Measurements from ENCODE around the gene TXNDC5. TPM values are rescaled to one million over a fixed set of nuclear protein-coding genes. Genes with fewer than 3 reads are reported as not detected.

Gene TXNDC5
- total and polyA plus RNA-seq, 2 donors (not counting 3 experiments of a cell fraction or from before 2014, with no cell fraction given) = 1,665 to 2,629 TPM

- FAIRE-seq (no peak), DNase-seq (ENCODE audit: low read depth, low spot score) (no peak)
- H4K20me1 ChIP-seq (replicated peaks; ENCODE audit: control insufficient read depth, extremely low read depth, insufficient read depth, low read length) = no peaks in the 10 kb centered on the region
- intact Hi-C loops (cut with micrococcal nuclease) (no loop called here), dilution Hi-C loops (cut with MboI; ENCODE audit: extremely low pct_ligation_motif_present, low sequenced_read_pairs) (no loop called here)
- H3K36me3 ChIP-seq (ENCODE audit: control insufficient read depth in 2 of 2, extremely low read depth in 1 of 2, insufficient read depth in 2 of 2, low read length in 2 of 2) = no peaks in the 10 kb centered on the region
- no peaks in the 10 kb centered on the region for H3K9me1 ChIP-seq (replicated peaks; ENCODE audit: control insufficient read depth, extremely low read depth, insufficient read depth, low read length)
- TF ChIP-seq GATA2 (IDR thresholded peaks at IDR 0.05; ENCODE audit: insufficient read depth, insufficient read length, low read depth, low read length) = no peak
- no peak for TF ChIP-seq POLR2AphosphoS5 (IDR thresholded peaks at IDR 0.05; ENCODE audit: insufficient read depth, low read depth, low read length)
- no peak for TF ChIP-seq CTCF (IDR thresholded peaks at IDR 0.05; ENCODE audit: extremely low read depth in 1 of 2, insufficient read depth in 1 of 2, low read depth in 1 of 2, low read length in 2 of 2)
- TF ChIP-seq JUN (IDR thresholded peaks at IDR 0.05; ENCODE audit: borderline replicate concordance, insufficient read depth, insufficient read length, low read depth) = no peak
- no peak for TF ChIP-seq POLR2A (IDR thresholded peaks at IDR 0.05; ENCODE audit: low read depth, low read length)
- no peak for TF ChIP-seq MAX (IDR thresholded peaks at IDR 0.05; ENCODE audit: insufficient read depth, insufficient read length)
- TF ChIP-seq EZH2 (IDR thresholded peaks at IDR 0.05; ENCODE audit: borderline replicate concordance, low read depth, low read length, severe bottlenecking) = no peak
- TF ChIP-seq FOS (IDR thresholded peaks at IDR 0.05; ENCODE audit: borderline replicate concordance, insufficient read depth, low read length) = no peak
- no peak for TF ChIP-seq MYC (IDR thresholded peaks at IDR 0.05; ENCODE audit: low read depth, low read length)
- no peak overlapping the region for H2AFZ ChIP-seq (ENCODE audit: low read depth, low read length)
- H3K9me3 ChIP-seq (replicated peaks; ENCODE audit: control insufficient read depth, insufficient read depth, low read length) = no peaks in the 10 kb centered on the region
- no peaks in the 10 kb centered on the region for H3K27me3 ChIP-seq (ENCODE audit: control insufficient read depth in 2 of 2, insufficient read depth in 2 of 2, low read length in 2 of 2)
- peaks cover 37% of the 10 kb centered on the region for H3K4me1 ChIP-seq (ENCODE audit: control insufficient read depth, extremely low read depth, insufficient read depth, low read length)
- H3K27ac ChIP-seq (ENCODE audit: insufficient read depth, low read depth, low read length) = no peak overlapping the region
- H3K79me2 ChIP-seq (ENCODE audit: control insufficient read depth, insufficient read depth, low read length) = no peaks in the 10 kb centered on the region
- CTCF ChIA-PET = interaction anchor here (0.7 kb wide), 1 partner anchor 43 kb away, joined by 3 read pairs; no protein-coding TSS in a partner anchor
- H3K4me2 ChIP-seq (ENCODE audit: insufficient read depth, low read length) = no peak overlapping the region
- BruUV-seq (replicated peaks) = no TSS peak
- H3K4me3 ChIP-seq (replicated peaks in 1 of 3; ENCODE audit: insufficient read depth in 1 of 3, low read depth in 1 of 3, low read length in 3 of 3) = no peak overlapping the region
- POLR2A ChIA-PET = no interaction called here
- no peak overlapping the region for H3K9ac ChIP-seq (replicated peaks; ENCODE audit: extremely low read depth, insufficient read depth, low read length)
Observed at GRCh38 chr6:7958464-7958863, 47.9 kb upstream of the TXNDC5 start.

All from endothelial cell of umbilical vein (primary cell).